Gastrocnemius medialis (tissue), 4 donors: Measurements from ENCODE around the gene PMEPA1.

Experiments
- CTCF ChIP-seq, 5 experiments: fragments of 450-650 bp in 3 of 5; fragments of 200-600 bp in 2 of 5; sonication (generic) in 2 of 5; IDR thresholded peaks in 4 of 5; conservative IDR thresholded peaks in 1 of 5; 1 replicate in 4 of 5; 2 replicates in 1 of 5; pipeline ENCODE4 v1.5.1; 2016 to 2019; ENCODE audit warnings: antibody characterized with exemption in 5 of 5, mild to moderate bottlenecking in 3 of 5, moderate library complexity in 3 of 5
- POLR2A ChIP-seq, 2 donors: fragments of 450-650 bp; IDR thresholded peaks; one replicate each; pipeline ENCODE4 v1.6.1; 2017; ENCODE audit warnings: antibody characterized with exemption in 2 of 2, mild to moderate bottlenecking in 2 of 2, moderate library complexity in 2 of 2

- no peak for TF ChIP-seq CTCF (IDR thresholded peaks at IDR 0.05 in 4 of 5, conservative IDR thresholded peaks at IDR 0.05 in 1 of 5)
- no peak for TF ChIP-seq POLR2A (IDR thresholded peaks at IDR 0.05)
These were observed 22.4 kb upstream of the PMEPA1 start for GRCh38 chr20:57732226-57732625.
